SIG-M5 treated with dmso at 0.1 percent for 504 hours (cell line): Measurements from ENCODE around the gene PEX1.
A peak's percentile ranks its signal among the peaks of the same experiment; 100 is the strongest.
"Not testable (repeated sequence)": the region's sequence is repeated elsewhere in the genome, so short reads cannot be mapped to it uniquely, and the experiment has no call there.

Source experiments
- DNase-seq: peaks from one replicate; lab custom pipeline; 2025; ENCODE audit not compliant: unreplicated experiment; lab: John Stamatoyannopoulos, UW

Gene PEX1

DNA sequence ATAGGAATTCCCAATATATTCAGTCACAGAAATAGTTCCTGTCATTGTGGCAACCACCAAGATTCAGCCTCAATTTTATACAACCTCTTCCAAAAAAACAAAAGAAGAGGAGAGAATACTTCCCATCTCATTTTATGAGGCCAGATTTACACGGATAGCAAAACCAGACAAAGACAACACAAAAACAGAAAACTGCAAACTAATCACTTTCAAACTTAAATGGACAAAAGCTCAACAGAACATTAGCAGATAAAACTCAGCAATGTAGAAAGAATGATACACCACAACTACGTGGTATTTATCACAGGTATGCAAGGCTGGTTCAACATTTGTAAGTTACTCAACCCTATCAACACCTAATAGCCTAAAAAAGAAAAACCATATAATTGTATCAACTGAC is 22.0 kb downstream of the PEX1 start:
- DNase-seq: no peak

GRCh38 chr7:92504563-92504962 is 23.8 kb downstream of the PEX1 start:
- DNase-seq: no peak

DNA sequence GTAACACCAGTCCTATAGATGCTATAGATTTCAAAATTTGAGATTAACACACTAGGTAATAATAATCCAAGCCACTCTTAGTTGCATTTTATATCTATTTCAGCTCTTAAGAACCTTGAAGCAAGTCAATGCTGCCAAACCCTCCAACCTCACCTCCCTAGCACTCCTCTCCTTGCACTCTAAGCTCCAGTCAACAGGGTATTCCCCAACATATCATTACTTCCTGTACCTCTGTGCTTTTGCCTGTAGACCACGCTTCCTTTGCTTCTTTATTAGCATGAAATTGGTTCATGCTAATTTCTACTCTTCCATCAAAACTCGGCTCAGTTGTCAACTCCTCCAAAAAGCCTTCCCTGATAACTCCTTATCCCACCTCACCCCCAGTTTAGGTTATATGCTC is 24.6 kb downstream of the PEX1 start:
- DNase-seq: no peak

DNA sequence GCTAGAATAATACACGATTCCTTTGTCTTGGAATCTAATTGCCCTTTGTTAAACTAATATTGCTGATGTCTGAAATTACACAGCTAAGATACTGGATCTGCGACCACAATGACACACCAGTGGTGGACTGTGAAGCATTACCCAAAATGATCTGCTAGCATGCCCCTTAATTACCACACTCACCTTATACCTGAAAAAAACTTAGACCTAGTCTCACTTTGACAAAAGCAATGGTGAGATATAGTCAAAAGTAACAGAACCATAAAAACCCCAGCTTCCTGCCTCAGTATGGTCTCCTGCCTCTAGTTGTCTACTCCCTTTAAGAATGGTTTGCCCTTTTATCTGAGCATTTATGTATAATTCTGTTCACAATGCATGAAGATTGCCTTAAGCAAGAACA is 29.8 kb downstream of the PEX1 start:
- no peak for DNase-seq

DNA sequence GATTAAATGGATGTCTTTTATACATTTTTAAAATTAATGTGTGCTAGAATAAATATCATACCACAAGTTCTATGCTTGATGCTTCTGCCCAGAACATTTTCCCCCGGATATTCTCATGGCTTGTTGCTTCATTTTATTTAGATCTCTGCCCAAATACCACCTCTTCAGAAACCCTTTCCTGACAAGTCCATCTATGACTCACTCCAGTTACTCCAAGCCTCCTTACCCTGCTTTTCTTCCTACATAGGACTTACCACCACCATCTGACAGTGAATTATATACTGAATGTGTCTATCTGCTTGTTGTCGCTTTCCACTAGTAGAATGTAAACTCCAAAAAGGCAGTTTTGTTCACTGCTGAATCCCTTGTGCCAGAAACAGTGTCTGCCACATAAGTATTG is 31.4 kb downstream of the PEX1 start:
- no peak for DNase-seq

DNA sequence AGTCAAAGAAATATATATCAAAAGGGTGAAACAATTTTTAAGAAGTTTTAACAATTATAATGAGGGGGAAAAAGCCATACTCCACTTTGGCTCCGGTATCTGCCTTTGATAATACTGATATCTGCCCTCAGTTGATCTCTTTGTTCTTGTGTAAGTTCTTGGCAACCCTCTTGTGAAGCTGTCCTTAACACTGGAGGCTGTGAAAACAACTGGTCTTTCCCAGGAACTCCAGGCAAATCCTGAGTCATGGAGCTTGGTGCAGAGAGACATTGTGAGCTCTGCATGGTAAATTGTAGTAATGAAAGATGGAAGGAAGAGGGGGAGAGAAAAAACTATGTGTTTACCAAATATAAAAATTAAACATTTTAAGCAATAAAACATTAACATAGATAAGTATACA is 38.7 kb downstream of the PEX1 start:
- DNase-seq: no peak

DNA sequence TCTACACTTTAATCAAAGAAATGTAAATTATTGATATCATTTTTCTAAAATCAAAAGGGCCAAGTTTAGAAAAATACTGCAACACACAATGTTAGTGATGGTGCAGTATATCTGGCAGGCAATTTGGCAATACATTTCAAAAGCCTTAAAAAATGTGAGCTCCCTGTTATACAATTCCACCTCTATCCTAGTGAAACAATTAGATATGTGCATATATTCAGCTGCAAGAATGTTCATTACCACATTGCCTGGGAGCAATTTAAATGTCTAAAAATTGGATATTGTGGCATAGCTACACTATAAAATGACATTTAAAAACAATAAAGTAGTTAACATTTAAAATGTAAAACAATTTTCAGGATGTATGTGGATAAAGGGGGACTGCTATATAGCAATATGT is 40.5 kb downstream of the PEX1 start:
- DNase-seq: no peak

GRCh38 chr7:92485974-92486373 is 42.3 kb downstream of the PEX1 start:
- no peak for DNase-seq

DNA sequence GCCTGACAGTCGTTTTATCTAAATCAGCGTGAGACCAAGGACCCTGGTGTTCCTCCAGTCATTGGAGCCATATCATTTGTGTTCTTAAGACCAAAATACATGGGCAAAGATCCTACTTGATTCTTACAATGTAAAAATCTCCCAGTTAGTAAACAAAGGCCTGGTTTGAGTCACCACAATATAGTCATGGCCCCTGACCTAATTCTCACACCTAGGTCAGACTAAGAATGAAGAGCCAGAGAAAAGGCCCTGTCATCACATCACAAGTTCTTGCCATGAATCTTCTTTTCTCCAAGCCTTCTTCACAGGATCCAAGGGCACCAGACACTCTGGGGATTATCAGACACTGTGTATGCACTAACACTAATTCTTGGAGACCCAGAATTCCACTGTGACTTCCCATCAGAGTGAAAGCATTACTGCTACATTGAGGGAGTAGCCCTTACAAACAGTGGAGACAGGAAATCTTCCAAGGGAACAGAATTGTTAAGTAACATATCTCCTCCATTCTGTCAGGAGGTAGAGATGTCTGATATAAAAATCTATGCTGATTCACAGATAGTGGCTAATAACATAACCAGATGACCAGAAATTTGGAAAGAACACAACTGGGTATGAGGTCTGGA is 42.9 kb downstream of the PEX1 start:
- DNase-seq: no peak

GRCh38 chr7:92484226-92484625 is 44.1 kb downstream of the PEX1 start:
- DNase-seq: not testable (repeated sequence)

DNA sequence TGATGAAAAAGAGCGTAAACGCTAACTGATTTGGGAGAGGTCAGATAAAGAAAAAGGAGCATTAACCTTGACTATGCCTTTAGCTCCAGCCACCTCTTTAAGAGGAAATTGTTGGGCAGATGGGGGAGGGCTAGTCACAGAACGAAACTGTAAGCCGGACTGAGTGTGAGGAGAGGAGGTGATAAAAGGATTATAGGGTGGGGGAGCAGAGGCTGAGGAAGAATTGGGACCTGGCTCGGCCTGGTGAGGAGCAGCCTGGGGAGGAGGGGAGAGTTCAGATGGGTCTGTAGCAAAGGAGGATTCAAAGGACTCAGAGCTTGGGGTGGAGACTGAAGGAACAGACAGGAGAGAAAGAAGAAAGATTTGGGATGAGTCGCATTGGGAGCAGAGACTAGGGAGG is 44.7 kb downstream of the PEX1 start:
- not testable (repeated sequence) for DNase-seq

DNA sequence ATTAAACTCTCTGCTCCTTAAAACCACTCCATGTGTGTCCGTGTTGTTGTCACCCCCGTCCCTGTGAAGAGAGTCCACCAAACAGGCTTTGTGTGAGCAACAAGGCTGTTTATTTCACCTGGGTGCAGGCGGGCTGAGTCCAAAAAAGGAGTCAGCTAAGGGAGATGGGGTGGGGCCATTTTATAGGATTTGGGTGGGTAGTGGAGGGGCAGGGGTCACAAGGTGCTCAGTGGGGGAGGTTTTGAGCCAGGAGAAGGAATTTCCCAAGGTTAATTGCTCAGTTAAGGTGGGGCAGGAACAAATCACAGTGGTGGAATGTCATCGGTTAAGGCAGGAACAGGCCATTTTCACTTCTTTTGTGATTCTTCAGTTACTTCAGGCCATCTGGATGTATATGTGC is 49.2 kb downstream of the PEX1 start:
- not testable (repeated sequence) for DNase-seq

DNA sequence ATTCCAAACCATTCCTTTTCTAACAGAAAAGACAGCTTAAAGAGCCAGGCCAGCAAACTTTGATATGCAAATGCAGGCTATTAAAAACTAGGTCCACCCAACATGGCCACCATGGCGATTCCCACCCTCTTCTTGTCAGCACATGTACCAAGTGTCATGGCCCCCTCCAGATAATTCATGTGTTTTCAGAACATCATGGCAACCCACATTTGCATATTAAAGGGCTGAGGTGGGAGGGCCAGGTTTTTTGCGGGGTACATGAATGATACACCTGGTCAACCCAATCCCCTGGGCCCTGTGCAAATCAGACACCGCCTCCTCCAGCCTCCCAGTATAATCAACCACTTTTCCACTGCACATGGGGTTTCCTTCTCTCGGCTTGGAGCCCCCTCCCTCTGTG is 49.6 kb downstream of the PEX1 start:
- no peak for DNase-seq

GRCh38 chr7:92478095-92478494 is 50.2 kb downstream of the PEX1 start:
- DNase-seq: no peak

- not testable (repeated sequence) for DNase-seq
These were observed 50.6 kb downstream of the PEX1 start, which contains the start of gene ERVW-1 for GRCh38 chr7:92477681-92478080. TSS of gene ERVW-1 (minus strand) at chr7:92477946. CDS start at chr7:92470381, 7,565 bp downstream.

- not testable (repeated sequence) for DNase-seq
These were observed 52.3 kb downstream of the PEX1 start for GRCh38 chr7:92475851-92476590.

- DNase-seq: not testable (repeated sequence)
These were observed 53.0 kb downstream of the PEX1 start for GRCh38 chr7:92475261-92475770.

DNA sequence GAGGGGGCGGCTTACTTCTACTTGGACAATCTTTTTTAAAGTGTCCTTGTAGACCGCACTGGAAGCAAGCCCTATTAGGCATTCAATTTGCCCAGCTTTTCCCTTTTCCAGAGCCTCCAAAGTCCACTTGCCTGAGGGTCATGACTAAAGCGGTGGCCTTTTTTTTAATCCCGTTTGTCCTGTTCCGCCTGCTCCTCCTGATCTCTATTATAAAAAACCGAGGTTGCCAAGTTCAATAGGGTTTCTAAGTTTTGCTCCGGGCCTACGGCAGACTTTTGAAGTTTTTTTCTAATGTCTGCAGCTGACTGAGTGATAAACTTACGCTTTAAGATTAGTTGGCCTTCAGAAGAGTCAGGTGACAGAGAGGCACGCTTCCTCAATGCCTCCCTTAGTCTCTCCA is 54.3 kb downstream of the PEX1 start:
- not testable (repeated sequence) for DNase-seq

DNA sequence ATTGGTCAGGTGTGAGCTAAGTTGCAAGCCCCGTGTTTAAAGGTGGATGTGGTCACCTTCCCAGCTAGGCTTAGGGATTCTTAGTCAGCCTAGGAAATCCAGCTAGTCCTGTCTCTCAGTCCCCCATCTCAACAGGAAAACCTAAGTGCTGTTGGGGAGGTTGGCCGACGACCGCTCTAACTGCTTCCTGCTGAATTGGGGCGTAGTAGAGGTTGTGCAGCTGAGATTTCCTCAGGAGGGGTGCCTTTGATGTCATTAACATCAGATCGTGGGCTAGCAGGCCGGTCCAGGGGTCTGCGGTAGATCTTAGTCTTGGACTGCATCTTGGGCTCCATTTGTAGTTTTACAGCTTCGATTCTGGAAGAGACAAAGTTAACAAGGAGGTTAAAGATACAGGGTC is 59.7 kb downstream of the PEX1 start:
- DNase-seq: not testable (repeated sequence)

DNA sequence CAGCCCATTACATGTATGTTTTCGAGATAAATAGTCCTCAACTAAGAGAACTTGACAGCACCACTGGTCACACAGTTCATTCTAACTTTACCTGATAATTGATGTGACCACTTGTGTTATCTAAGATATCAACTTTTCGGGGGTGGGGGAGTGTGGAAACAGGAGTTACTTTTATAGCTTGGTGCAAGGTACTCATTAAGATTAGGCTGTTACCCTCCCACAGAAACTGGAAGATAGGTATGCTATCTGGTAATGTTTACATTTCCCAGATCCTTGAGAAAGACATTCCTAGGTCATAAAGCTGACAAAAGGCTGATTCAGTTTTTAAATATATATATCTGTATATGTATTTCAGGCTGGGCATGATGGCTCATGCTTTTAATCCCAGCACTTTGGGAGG is 61.6 kb downstream of the PEX1 start:
- DNase-seq: no peak

- DNase-seq: peak; percentile 15
These were observed 63.8 kb downstream of the PEX1 start for GRCh38 chr7:92464515-92464914.

DNA sequence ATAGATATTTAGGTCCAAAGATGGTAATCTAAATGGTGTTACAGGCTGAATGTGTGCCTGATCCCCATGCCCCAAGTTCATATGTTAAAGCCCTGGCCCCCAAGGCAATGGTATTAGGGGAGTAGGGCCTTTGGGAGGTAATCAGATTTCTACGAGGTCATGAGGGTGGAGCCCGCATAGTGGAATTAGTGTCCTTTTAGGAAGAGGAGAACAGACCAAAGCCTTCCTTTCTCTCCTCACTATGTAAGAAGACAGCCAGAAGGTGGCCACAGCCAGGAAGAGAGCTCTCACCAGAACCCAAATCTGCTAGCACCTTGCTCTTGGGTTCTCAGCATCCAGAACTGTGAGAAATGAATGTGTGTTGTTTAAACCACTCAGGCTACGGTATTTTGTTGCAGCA is 65.8 kb downstream of the PEX1 start:
- DNase-seq: no peak
